GM18508 (cell line): ENCODE measurements around the gene CPLANE1.
"Not testable (repeated sequence)": the region's sequence is repeated elsewhere in the genome, so short reads cannot be mapped to it uniquely, and the experiment has no call there.

Experiments used
- ATAC-seq: cut with Tn5 transposase; IDR thresholded peaks from one replicate; pipeline ENCODE4 v1.9.1; 2021; ENCODE audit warnings: moderate number of reproducible peaks; ENCODE audit not compliant: insufficient read depth, unreplicated experiment

CPLANE1 gene

DNA sequence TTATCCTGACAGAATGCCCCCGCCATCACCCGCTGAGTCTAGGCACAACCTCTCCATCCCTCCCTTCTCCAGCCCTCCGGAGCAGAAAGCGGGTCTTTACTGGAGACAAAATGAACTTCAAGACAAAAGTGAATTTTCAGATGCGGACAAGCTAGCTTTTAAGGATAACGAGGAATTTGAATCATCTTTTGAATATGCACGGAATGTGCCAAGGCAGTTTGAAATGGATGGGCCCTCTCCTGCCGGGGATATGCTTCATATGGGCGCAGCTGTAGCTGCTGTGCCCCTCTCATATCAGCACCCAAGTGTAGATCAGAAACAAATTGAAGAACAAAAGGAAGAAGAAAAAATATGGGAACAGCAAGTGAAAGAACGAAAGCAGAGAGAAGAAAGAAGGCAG lies 37.5 kb downstream of the CPLANE1 start:
- ATAC-seq = no peak

GRCh38 chr5:37208883-37209797 lies 40.0 kb downstream of the CPLANE1 start:
- no peak for ATAC-seq

DNA sequence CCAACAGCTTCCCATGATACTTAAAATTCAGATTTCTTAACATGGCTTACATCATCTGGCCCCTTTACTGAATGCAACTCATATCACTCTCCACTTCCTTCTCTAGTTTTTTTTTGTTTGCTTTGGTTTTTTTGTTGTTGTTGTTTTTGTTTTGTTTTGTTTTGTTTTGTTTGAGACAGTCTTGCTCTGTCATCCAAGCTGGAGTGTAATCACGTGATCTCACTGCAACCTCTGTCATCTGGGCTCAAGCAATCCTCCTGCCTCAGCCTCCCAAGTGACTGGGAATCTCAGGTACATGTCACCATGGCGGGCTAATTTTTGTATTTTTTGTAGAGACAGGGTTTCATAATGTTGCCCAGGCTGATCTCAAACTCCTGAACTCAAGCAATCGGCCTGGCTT lies 41.4 kb downstream of the CPLANE1 start:
- ATAC-seq = no peak

DNA sequence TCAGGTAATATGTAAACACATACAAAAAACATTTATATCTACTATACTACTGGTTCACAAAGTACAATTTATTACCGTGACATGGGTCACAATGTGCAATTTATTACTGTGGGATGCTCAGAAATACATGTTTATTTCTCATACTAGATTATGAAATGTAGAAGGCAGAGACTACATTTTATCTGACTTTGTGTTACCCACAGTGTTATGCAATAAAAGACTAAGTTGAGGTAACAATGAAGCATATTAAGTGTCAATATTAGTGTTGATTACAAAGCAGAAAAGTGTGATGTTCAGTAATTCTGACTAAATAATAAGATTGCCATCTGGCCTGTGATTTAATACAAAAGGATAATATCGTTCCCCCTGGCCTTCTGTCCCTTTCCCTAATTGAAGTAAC lies 42.4 kb downstream of the CPLANE1 start:
- ATAC-seq = no peak

- ATAC-seq = no peak
Observed at GRCh38 chr5:37198842-37199241, 50.3 kb downstream of the CPLANE1 start.

DNA sequence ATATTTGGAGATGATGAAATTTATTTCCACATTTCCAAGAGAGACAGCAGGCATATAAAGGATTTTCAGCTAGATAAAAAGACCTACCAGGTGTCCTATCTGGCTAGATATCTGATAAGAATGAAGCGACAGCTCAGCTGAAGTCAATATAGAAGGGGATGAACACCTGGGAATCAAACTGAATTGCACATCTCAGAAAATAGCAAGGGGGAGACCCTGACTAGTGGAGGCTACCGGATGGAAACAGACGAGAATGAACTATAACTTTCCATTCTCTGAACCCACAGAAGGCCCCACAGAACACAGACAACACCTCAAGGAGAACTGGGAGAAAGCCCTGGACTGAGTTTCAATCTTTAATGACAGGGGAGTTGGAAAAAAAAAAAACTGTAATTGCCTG lies 51.1 kb downstream of the CPLANE1 start:
- no peak for ATAC-seq

DNA sequence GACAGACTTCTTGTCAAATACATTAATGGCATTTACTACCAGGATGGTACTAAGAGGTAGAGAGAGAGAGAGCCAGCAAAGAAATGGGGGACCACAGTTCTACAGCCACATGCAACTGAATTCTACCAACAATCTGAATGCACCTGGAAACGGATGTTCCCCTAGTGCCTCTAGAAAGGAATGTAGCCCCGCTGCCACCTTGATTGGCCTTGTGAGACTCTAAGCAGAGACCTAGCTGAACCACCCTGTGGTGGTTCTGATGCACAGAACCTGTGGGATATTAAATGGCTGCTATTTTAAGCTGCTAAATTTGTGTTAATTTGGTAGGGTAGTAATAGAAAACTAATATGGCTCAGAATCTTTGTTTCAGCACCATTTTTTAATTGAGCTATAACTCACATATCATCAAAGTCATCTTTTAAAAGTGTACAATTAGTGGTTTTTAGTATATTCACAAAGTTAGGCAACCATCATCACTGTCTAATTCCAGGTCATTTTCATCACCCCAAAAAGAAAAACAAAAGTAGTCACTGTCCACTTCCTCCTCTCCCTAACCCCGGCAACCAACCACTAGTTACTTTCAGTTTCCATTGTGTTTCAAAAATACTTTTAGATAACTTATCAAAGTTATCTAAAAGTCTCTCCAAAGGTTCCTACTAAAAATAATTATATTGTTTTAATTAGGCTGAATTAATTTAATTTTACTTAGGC lies 51.7 kb downstream of the CPLANE1 start:
- no peak for ATAC-seq

DNA sequence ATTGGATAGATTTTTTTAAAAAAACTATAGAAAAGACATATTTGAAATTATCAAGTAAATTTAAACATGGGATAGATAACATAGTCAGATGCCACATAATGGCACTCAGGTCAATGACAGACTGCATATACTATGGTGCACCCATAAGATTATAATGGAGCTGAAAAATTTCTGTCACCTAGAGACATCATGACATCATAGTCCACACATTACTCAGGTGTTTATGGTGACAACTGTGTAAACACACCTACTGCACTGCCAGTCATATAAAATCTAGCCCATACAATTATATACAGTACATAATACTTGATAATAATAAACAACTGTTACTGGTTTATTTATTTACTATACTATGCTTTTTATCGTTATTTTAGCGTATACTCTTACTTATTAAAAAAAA lies 58.6 kb downstream of the CPLANE1 start:
- ATAC-seq = no peak

DNA sequence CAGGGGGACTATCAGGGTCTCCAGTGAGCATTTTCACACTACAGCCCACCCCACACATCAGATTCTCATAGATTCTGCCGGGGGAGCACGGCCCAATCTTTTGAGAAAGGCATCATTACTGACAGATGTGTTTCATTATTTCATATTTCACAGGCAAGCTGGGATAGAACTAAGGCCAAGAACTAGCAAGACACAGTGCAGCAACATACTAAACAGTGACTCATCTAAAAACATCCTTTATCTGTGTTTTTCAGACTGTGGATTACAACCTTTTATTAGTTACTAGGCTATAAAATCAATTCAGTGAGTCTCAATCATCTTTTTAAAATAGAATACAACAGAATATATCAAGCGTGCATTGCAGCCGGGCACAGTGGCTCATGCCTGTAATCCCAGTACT lies 59.8 kb downstream of the CPLANE1 start:
- no peak for ATAC-seq

GRCh38 chr5:37187465-37187977 lies 61.7 kb downstream of the CPLANE1 start:
- no peak for ATAC-seq

DNA sequence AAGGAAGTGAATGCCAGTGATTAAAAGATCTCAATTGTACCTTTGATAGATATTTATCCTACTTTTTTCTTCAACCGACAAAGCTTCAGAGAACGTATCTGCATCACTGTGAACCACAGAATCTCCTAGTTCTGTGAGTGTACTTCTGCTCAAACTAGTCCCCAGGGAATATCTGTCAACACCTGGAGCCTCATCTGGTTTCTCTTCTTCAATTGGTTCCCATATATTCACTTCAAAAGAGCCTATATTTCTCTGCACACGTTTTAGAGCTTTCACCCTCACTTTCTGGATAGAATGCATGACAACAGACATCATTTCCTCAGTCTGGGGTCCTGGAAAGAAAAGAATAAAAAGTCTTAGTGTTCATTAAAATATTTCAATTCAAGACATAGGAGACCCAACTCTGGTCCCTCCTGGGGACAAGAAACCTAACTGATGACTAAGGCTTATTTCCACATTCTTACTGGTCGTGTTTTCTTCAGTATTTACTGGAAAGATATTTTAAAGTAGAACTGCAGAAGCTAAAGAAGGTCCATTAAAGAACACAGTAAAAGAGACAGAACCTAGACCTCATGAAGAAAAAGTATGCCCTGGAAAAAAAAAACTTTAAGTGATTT lies 64.3 kb downstream of the CPLANE1 start:
- ATAC-seq = peak; percentile 66

DNA sequence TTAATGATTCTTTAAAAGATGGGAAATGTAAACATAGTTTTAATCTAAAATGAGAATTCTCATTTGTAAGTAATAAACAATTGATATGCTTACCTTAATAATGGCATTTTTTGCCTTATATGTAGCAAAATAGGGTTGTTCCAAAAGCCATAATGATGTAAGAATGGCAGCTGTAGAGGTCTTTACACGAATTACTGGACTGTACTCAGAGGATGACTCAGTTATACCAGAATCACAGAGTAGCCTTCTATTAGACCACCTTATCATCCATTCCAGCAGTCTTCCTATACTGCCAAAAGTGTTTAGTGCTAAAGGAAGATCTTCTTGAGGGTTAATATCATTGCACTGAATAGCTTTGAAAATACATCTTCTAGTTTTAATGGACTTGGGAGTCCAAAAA lies 66.5 kb downstream of the CPLANE1 start:
- no peak for ATAC-seq

DNA sequence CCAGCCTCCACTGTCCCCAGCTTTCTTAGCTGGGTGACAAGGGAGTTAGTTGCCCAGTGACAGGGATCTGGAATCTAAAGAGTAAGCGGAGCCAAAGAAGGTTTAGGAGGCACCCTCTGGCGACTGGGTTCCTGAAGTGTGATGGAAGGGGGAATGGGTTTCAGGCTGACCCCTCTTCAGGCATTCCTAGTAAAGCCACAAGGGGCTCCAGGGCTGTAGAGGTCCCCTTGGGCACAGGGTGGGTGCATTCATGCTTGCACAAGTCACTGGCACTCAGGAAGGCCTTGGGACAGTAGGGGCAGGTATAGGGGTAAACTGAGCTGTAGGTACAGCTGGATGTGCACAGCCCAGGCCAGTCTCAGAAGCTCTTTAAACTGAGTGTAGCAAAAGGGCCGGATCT lies 74.2 kb downstream of the CPLANE1 start:
- ATAC-seq = no peak

- no peak for ATAC-seq
Observed at GRCh38 chr5:37172957-37173356, 76.2 kb downstream of the CPLANE1 start.

DNA sequence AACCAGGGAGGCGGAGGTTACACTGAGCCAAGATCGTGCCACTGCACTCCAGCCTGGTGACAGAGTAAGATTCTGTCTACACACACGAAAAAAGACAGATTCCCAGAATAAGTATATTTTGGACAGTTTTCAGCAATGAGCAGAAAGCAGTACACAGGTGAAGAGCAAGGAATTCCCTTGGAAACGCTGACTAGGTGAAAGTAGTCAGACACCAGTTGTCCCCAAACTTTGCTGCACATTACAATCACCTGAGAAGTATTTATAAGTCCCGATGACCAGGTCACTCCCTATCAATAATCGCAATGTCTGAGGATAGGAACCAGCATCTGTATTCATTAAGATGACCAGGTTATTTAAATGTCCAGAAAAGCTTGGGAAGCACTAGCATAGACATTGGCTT lies 78.3 kb downstream of the CPLANE1 start:
- no peak for ATAC-seq

DNA sequence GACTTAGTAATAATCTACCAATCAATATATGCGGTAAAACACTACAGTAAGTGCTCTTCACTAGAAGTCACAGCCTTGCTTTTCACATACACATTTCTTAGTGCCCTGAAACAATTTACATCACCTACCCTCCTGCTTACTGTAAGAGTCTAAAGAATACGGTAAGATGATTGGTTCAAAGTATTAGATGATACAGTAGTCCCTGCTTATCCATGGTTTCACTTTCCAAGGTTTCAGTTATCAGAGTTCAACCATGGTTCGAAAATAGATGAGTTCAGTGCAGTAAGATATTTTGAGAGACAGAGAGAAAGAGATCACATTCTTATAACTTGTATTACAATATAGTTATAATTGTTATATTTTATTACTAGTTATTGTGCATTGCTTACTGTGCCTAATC lies 83.0 kb downstream of the CPLANE1 start:
- no peak for ATAC-seq

GRCh38 chr5:37165761-37166160 lies 83.4 kb downstream of the CPLANE1 start:
- ATAC-seq = no peak

- no peak for ATAC-seq
Observed at GRCh38 chr5:37153661-37154060, 95.5 kb downstream of the CPLANE1 start.

- no peak for ATAC-seq
Observed at GRCh38 chr5:37146896-37147295, 102.3 kb downstream of the CPLANE1 start.

DNA sequence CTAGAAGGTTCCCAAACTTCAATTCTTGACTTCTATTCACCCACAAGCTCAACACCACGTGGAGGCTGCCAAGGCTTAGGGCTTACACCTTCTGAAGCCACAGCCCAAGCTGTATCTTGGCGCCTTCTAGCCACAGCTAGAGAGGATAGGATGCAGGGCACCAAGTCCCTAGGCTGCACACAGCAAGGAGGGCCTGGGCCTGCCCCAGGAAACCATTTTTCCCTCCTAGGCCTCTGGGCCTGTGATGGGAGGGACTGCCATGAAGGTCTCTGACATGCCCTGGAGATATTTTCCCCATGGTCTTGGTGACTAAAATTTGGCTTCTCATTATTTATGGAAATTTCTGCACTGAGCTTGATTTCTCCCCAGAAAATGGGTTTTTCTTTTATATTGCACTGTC lies 112.5 kb downstream of the CPLANE1 start:
- ATAC-seq = no peak

- not testable (repeated sequence) for ATAC-seq
Observed at GRCh38 chr5:37135312-37135711, 113.9 kb downstream of the CPLANE1 start.
